Stimulated activated CD4-positive, alpha-beta T cell treated with anti-CD3 and anti-CD28 coated beads, TNF-alpha, amount 100 ng/mL, for 4 hours (primary cell): ENCODE results near the gene LPAR1.
"Not testable (repeated sequence)": the region's sequence is repeated elsewhere in the genome, so short reads cannot be mapped to it uniquely, and the experiment has no call there.

Experiments
- DNase-seq, 3 experiments: peaks; one replicate each; pipeline ENCODE4 v3.0.0-alpha.2; 2020; ENCODE audit warnings: low read depth in 3 of 3

The LPAR1 gene

GRCh38 chr9:110872920-110873319 lies 165.3 kb downstream of the LPAR1 start:
- DNase-seq, result no peak

GRCh38 chr9:110871736-110872135 lies 166.5 kb downstream of the LPAR1 start:
- no peak for DNase-seq

GRCh38 chr9:110869931-110870330 lies 168.3 kb downstream of the LPAR1 start:
- no peak for DNase-seq

- DNase-seq, result no peak
Measured at GRCh38 chr9:110864011-110864410, 174.3 kb downstream of the LPAR1 start.

- not testable (repeated sequence) for DNase-seq
Measured at GRCh38 chr9:110861370-110862110, 176.7 kb downstream of the LPAR1 start.

GRCh38 chr9:110856772-110857171 lies 181.5 kb downstream of the LPAR1 start:
- no peak for DNase-seq

GRCh38 chr9:110850401-110851135 lies 187.7 kb downstream of the LPAR1 start:
- no peak for DNase-seq

- DNase-seq, result no peak
Measured at GRCh38 chr9:110847671-110848070, 190.6 kb downstream of the LPAR1 start.

- no peak for DNase-seq
Measured at GRCh38 chr9:110846215-110846614, 192.1 kb downstream of the LPAR1 start.

- DNase-seq, result no peak
Measured at GRCh38 chr9:110844121-110844520, 194.1 kb downstream of the LPAR1 start.

- DNase-seq, result no peak
Measured at GRCh38 chr9:110842986-110843385, 195.3 kb downstream of the LPAR1 start.

- no peak for DNase-seq
Measured at GRCh38 chr9:110842169-110842568, 196.1 kb downstream of the LPAR1 start.

GRCh38 chr9:110837401-110838005 lies 200.8 kb downstream of the LPAR1 start:
- no peak for DNase-seq

GRCh38 chr9:110835859-110836271 lies 202.4 kb downstream of the LPAR1 start:
- no peak for DNase-seq

GRCh38 chr9:110835404-110835803 lies 202.9 kb downstream of the LPAR1 start:
- DNase-seq, result no peak

- DNase-seq, result no peak
Measured at GRCh38 chr9:110832926-110833325, 205.3 kb downstream of the LPAR1 start.

- DNase-seq, result no peak
Measured at GRCh38 chr9:110830495-110830894, 207.8 kb downstream of the LPAR1 start.

- no peak for DNase-seq
Measured at GRCh38 chr9:110828264-110828663, 210.0 kb downstream of the LPAR1 start.

- DNase-seq, result not testable (repeated sequence)
Measured at GRCh38 chr9:110826400-110826799, 211.9 kb downstream of the LPAR1 start.

GRCh38 chr9:110825950-110826349 lies 212.3 kb downstream of the LPAR1 start:
- no peak for DNase-seq

GRCh38 chr9:110825129-110825528 lies 213.1 kb downstream of the LPAR1 start:
- not testable (repeated sequence) for DNase-seq
